ENCODE results near the gene RIT1.

RIT1 gene

DNA sequence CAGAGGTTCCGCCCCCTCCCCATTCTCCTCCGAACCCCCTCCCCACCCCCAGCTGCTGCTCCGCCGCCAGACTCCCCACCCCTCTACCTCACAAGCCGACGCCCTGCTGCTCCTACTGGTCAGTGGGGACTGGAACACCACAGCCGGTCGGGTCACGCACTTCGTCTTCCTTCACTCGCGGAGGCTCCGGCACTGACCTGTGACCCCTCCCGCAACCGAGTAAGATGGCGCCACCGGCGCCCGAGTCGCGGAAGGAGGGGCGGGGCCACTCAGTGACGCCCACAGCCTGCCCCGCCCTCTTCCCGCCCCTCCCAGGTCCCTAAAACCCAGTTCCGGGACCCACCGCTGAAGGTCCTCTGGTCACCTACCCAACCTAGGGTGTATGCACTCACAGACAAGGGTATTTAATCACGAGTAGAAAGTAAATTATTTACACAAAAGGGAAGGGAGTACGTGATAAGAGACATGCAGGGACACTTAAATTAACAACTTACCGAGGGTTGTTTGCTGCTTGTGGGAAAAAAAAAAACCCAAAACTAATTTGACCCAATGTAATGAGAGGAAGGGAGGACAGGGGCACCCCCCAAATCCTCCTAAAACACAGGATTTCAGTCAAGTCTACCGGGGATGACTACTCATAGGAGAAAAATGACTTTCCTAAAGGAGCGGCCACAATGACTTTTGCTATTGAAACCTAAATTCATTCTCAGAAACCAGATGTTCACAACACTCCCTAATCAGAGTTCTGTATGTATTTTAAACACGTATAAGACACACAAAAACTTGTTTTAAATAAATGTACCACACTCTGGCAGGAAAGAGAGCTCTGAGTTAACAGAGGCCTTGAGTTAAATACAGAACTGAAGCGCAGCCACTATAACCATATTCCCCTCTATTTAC, at the start of gene RIT1:
Gene RIT1, minus strand, starts transcription at position 194 of the 900 bp plus-strand sequence. CDS start 588 bp downstream, outside the sequence.
- DNase-seq = no peak

DNA sequence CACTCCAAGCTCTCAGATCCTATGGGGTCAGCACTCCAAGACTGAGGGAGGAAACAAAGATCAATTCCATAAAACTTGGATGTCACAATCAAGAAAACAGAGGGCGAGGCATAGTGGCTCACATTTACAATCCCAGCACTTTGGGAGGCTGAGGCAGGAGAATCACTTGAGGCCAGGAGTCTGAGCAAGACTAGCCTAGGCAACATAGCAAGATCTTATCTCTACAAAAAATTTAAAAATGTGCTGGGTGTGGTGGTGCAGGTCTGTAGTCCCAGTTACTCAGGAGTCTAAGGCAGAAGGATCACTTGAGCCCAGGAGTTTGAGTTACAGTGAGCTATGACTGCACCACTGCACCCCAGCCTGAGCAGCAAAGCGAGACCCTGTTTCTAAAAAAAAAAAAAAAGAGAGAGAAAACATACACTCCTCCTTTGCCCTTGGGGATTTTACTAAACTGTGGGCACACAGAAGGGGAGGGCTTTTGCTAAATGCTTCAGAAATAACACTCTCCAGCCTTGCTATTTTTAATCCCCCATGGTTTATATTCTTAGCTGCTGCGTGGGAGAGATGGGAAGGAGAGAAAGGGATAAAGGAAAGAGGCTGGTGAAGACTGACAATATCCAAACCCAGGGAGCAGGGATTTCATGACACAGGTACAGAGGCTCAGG, 49.1 kb upstream of the RIT1 start:
- no peak for DNase-seq

DNA sequence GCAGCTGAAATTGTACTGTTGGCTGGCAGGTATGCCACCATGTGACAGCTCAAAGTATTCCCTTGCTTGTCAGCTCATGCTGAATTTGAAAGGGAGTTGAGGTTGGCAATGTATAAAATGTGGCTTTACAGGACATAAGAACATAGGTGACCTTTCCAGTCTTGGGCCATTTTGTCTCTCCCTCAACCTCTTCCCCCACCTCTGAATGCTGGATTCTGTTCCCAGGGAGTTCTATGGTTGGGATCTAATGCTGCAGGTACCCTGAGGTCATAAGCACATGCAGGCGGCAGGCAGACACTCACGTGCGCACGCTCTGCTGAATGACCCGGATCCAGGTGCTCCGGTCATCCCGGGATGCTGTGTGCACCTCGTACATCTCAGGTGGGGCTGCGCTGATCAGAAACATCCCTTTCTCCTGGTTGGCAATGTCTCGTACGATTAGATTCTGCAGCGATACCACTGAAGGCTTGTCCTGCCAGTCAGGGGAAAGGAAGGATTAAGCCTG, 46.3 kb upstream of the RIT1 start:
- no peak for DNase-seq

- DNase-seq = no peak
Measured at GRCh38 chr1:155954645-155955044, 43.5 kb upstream of the RIT1 start.

- DNase-seq = no peak
Measured at GRCh38 chr1:155952505-155952890, 41.3 kb upstream of the RIT1 start.

DNA sequence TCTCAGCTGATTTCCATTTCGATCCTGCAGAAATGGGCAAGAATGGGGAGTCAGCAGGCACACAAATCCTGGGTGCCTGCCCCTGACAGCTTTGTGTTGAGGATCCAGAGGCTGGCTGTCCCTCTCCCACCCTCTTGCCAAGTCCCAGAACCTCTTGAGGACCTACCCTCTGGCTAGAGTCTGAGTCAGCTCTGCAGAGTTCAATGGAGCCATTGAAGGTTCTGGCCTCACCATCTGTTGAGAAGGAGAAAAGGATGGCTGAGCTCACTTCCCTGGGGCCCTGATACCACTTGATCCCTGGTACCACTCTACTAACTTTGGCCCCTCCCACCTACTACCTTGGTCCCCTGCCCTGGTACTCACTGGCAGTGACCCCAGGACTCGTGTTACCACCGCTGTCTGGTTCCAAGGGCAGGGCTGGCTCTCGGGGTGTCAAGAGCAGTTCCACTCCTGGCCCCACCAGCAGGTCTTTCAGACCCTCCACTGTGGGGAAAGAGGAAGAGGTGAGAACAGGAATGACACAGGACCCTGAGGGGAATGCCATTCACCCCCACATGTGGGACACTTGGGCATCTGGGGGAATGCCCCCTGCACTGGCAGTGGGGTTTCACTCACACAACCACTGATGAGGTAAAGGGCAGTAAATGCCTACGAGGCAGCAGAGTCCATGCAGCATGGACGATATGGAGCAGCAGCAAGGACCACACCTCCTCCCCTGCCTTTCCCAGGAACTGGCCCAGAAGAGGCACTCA, 40.8 kb upstream of the RIT1 start:
- DNase-seq = no peak

DNA sequence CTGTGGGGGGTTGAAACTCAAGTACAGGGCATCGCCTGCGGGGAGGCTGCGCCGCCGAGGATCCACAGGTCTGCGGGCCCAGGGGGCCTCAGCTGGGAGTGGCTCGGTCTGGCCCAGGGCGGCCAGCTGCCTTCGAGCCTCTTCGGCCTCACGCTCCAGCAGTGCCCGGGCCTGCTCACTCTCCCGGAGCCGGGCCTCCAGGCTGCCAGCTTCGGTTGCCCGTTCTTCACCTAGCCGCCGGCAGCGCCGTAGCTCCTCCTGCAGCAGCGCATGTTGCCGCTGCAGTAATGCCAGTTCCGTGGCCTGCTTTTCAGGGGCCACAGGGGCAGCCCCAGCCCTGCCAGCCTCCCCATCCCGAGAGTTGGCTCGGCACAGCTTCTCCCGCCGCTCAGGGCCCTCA, 39.7 kb upstream of the RIT1 start:
- DNase-seq = no peak

DNA sequence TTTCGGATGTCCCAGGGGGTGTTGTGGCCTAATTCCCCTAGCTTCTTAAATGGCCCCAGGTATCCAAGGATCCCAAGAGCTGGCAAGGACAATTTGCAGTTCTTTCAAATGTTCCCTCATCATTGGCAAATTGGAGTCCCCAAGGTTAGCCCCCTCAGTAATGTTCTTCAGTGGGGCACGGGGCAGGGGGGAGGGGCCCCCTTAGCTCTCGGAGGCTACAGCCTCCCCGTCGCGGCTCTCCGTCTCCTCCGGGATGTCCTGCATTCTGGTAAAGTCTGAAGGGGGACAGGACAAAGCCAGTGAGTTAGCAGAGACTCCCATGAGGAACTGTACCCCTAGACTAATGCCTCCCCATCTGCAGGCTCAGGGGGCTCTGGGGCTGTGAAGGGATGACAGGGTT, 36.6 kb upstream of the RIT1 start:
- DNase-seq = no peak

DNA sequence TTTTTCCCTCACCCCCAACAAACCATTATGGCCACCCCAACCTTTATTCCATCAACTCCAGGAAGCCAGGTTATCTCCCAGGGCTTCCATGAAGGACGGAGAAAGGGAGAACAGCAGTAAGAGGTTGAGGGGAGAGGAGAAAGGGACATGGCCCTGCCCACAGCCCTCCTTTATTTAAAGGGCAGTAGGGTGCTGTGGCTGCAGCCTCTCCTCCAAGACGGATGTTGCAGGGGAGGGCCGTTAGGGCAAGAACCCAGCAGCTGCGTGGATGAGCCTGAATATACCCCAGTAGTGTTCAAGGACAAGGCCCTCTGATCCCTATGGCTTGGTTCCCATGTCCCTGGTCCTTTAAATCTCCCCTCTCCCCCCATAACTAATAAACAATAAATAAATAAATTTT, 36.1 kb upstream of the RIT1 start:
- DNase-seq = no peak

DNA sequence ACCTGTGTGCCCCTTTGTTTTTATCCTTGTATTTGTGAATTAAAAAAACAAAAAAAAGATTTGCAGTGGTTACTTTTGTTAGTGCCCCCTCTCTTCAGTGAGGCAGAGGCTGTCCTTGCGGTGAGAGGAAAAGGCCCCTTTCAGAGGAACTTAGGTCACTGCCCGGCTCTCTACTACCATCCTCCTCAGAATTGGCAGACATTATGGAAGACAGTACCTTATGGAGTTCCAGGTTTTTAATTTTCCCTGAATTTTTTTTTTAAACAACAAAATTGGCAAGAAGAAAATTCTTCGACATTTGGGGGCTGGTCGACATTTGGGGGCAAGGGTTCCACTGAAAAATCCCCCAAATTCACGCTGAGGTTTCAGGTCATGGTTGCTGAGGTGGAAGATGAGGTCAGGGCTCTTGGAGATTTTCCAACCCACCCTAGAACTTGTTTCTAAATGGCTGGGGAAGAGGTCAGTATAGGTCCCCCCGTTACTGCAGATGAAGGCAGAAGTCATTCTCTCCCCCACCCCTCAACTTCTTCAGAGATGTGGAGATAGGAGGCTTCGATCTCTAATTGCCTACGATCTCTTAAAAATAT, 35.6 kb upstream of the RIT1 start:
- DNase-seq = no peak

DNA sequence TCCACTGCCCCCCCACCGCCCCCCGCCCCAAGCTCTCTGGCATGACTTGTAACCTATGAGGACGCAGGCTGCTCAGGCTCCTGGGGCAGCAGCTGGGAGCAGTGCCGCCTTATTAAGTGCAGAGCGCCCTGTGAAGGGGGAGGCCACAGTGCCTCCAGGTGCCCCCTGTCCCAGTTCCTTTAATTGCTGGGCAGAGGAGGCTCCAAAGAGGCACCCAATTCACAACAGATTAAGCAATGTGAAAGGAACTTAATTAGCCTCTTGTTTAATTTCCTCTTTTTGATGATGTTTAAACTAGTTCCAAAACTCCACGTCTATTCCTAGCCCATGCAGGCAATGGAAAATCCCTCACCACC, 33.3 kb upstream of the RIT1 start:
- DNase-seq = no peak

- no peak for DNase-seq
Measured at GRCh38 chr1:155942578-155943141, 31.5 kb upstream of the RIT1 start.

DNA sequence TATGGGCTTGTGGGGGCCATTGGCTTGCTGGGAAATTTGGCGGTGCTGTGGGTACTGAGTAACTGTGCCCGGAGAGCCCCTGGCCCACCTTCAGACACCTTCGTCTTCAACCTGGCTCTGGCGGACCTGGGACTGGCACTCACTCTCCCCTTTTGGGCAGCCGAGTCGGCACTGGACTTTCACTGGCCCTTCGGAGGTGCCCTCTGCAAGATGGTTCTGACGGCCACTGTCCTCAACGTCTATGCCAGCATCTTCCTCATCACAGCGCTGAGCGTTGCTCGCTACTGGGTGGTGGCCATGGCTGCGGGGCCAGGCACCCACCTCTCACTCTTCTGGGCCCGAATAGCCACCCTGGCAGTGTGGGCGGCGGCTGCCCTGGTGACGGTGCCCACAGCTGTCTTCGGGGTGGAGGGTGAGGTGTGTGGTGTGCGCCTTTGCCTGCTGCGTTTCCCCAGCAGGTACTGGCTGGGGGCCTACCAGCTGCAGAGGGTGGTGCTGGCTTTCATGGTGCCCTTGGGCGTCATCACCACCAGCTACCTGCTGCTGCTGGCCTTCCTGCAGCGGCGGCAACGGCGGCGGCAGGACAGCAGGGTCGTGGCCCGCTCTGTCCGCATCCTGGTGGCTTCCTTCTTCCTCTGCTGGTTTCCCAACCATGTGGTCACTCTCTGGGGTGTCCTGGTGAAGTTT, 30.8 kb upstream of the RIT1 start:
- no peak for DNase-seq

DNA sequence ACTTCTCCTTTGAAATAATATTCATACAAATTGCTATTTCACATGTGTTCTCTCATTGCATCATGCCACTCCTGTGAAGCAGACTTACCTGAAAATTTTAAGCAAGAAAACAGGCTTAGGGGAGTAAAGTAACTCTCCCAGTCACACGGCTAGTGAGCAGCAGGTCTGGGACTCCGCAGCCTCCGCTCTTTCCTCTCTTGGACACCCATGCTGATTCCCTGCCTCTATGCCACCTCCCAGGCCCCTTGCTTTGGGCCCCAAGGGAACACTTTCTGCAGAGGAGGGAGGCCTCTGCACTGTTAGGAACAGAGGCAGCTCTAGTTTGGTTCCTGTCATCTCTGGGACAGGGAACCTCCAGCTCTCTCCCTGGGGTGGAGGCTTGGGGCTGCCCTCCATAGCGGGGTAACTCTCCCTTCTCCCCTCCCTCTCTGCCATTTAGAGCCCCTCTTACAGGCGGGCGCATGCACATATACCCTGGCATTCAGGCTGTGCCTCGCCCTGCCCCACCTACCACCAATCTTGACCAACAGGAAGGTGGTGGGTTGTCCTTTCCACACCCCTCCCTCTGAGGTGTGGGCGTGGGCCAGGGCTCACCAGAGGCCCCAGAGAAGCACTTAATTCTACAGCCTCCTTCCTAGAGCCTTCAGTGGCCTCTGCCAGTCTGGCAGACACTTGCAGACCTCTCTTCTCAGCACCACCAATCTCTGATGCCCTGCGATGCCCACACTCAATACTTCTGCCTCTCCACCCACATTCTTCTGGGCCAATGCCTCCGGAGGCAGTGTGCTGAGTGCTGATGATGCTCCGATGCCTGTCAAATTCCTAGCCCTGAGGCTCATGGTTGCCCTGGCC, 30.1 kb upstream of the RIT1 start, which contains the start of gene RXFP4:
Gene RXFP4, plus strand, starts transcription at position 646 of the 852 bp plus-strand sequence. Its CDS starts 72 bp downstream, at position 718.
- DNase-seq = no peak

DNA sequence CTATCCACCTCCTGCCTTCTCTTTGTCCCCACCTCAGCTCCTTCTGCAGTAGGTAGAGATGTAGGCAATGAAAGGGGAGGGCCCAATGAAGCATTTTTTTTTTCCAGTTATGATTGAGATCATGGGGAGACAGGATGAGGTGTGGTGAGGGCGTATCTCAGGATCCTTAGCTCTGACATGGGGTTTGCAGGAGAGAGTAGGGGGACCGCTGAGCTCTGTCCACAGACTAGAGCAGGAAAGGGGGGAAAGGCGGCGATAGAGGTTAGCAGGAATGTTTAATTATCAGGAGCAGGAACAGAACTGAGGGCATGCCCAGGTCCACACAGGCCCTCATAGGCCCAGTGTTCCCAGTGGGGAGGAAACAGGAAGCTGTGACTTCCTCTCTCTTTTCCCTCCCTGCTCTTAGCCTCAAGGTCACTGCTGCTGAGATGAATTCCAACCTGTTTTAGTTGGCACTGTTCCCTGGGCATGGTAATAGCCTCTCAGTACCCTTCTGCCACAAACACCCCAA, 29.4 kb upstream of the RIT1 start:
- DNase-seq = peak; percentile 63

DNA sequence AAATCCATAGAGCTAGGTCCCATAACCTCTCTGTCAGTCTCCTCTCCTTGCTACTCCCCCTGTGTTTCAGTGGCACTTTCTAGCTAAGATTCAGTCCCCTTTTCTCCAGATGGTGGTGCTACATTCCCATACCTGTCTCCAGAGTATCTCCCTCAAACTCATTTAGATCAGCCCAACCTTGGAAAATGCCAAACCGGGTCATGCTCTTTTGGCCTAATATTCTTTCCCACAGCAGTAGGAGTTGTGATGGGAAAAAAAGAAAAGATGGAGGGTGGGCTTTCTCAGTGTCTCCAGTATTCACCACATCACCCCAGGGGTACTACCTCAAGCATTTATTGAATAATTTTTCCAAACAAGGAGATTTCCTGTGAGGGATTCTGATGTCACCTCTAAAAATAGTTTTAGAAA, 27.1 kb upstream of the RIT1 start:
- peak; percentile 25 for DNase-seq

DNA sequence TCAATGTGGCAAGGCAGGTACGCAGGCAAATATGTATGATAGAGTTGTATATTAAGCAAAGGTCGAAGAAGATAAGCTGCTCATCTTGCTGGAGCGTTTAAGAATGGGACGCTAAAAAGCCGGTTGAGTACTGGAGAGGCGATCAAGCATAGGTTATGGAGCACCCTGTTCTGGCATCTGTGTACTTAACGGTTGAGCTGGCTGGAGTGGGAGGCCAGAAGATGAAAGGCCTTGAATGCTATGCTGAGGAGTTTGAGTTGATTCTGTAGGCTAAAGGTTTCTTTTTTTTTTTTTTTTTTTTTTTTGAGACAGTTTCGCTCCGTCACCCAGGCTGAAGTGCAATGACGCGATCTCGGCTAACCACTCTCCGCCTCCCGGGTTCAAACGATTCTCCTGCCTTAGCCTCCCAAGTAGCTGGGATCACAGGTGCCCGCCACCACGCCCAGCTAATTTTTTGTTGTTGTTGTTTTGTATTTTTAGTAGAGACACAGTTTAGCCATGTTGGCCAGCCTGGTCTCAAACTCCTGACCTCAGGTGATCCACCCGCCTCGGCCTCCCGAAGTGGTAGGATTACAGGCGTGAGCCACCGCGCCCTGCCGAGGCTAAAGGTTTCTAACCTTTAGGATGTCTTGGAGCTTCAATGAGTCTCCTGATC, 23.9 kb upstream of the RIT1 start:
- DNase-seq = peak; percentile 14

GRCh38 chr1:155934097-155934935, 23.2 kb upstream of the RIT1 start, which contains the start of gene KHDC4:
TSS of gene KHDC4 (minus strand) at chr1:155934413. CDS start at chr1:155934373, 40 bp downstream.
- DNase-seq = peak; percentile 95

DNA sequence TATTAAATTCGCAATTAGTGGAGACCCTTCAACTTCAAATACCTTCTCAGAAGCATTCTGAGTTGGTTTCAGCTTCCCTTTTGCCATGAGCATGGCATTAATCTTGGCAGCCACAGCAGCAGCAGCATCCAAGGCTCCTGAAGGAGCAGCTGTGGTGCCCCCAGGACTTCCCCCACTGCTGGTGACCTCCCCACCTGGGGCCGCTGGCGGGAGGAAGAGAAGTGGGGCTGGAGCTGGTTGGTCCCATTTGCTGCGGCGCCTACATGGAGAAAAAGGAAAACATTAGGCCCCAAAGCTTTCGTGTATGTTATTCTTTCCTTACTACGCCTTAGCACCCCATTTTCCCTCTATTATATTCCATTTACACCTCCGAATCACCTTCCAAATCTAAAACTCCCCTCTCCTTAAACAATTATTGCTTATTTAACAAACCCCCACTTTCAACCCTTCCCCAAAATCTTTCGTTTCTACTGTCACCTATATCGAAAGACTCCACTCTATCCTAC, 22.5 kb upstream of the RIT1 start:
- no peak for DNase-seq

All from NCI-H2029 treated with DMSO at 0.1 percent for 48 hours (cell line).